CD4-positive, alpha-beta T cell treated with Interleukin-12 subunit alpha and Interleukin-12 subunit beta, for 1 hour (primary cell): ENCODE results near the gene CDC42BPB.

Source experiments
- DNase-seq: peaks from one replicate; pipeline ENCODE4 v3.0.0-alpha.2; 2020

The CDC42BPB gene

DNA sequence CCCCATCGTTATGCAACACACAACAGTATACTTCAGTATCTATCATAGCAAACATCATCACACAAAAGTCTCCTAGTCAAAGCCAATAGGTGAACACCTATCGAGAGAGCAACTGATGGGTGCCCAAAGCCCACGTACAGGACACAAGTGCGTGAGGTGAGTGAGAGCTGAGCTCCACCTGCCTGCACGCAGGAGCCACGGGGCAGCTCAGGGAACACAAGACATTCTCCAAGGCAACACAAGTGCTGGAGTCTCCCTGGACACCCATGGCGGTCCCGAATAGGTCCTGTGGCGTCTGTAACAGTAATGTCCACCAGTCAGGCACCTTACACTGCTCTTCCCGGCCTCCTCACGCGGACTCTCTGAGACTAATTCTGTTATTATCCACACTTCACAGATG lies 44.3 kb downstream of the CDC42BPB start:
- no peak for DNase-seq

DNA sequence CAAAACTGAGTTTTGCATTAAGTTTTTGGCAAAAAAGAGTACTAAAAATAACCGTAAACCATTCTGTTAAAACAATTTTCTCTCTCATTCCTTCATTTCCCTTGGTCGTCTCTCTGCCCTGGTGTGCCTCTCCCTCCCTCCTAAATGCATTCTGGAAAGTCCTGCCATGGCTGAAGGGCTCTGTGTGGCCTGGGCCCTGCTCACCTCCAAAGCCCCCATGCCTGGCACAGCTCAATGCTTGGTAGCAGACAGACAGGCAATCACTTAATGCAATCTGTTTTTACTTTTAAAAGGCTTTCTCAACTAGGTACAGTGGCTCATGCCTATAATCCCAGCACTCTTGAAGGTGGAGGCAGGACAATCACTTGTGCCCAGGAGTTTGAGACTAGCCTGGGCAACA lies 47.8 kb downstream of the CDC42BPB start:
- no peak for DNase-seq

DNA sequence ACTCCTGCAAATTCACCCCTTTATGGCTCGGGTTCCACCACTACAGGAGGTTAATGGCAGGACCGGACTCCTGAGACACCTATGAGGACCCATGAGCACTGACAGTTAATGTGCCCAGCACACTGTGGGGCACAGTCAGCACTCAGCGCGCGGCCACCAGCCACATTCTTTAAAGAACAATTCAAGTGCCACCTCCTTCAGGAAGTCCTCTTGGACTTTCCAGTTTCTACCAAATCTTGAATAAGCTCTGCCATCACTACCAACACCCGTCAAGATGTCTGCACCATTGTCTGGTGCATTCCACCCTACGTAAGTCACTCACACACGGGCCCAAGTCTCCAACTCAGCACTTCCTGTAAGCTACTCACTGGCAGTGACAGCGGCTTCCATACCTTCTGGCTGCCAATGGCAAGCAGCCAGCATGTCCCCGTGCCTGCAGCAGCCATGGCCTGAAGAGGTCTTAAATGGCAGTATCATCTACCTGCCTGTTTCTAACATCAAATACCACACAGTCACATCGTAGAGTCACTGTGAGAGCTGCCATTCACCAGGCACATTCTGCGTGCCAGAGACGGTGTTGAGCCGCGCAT lies 48.5 kb downstream of the CDC42BPB start:
- DNase-seq: no peak

DNA sequence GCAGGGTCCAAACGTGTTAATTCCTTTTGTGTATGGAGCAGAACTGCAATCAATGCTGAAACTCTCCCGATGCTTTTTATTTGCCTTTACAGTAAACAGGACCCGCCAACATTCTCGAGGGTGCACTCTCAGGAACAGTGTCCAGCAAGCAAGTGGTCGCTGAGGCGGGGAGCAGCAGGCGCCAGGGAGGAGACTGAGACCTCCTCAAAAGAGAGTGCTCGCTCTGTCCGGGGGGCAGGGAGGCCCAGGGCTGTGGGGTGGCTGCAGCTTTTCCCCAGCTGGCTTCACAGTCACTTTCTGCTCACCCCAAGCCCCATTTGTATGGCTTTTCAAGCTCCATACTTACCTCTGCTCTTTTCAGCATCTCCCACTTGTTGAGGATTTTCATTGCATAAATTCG lies 49.2 kb downstream of the CDC42BPB start:
- DNase-seq: no peak

DNA sequence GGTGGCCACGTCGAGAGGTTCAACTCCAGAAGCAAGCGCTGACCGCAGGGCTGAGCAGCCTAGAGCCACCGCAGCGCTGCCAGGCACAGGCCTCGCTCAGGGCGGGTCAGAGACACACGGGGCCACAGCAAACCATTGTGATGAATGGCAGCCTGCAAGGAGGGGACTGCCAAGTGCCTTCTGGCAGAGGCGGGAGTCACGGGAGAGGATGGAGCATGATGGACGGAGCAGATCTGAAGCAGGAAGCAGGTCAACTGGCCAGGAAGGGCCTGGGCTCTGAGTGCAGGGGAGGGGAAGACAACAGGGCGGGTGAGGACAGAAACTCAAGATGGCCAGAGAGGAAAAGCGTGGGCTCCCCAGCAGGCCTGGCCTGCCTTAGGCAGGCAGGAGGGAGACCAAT lies 49.8 kb downstream of the CDC42BPB start:
- DNase-seq: no peak

DNA sequence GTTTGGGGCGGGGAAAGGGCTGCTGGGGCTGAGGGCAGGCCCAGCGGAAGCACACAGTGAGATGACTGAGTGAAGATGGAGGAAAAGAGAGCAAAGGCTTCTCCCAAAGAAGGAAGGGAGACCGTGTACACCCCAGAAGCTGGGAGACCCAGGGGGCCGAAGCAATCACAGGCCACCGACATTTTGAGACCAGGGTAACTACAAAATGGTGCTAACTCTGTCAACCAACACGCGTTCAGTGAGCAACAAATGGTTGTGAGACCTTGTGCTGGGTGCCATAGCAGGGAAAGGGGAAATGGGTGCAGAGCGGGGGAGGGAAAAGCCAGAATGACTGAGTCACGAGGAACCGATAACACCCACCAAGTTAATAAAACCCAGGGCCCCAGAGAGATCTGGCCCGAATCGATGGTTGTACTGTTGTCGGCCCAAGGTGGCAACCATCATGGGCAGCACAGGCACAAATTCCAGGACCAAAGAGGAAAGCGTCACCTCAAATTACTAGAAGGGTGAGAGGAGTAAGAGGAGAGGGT lies 50.3 kb downstream of the CDC42BPB start:
- no peak for DNase-seq

DNA sequence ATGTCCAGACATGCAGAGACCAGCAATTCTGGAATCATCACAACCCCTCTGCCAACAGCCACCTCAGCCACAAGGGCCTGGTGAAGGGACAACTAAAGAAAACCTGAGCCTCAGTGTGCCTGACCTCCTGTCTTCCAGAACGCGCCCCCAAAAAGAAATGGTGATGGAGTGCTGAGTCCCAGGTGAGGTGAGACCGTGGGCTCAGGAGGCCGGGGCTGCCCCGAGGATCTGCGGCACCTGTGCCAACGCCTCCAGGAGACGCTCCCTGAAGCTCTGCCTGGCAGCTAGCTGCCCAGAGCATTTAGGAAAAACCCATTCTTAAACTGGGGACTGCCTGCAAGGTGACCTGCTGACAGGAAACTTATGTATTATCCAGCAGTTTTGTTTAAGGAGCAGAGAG lies 51.2 kb downstream of the CDC42BPB start:
- no peak for DNase-seq

DNA sequence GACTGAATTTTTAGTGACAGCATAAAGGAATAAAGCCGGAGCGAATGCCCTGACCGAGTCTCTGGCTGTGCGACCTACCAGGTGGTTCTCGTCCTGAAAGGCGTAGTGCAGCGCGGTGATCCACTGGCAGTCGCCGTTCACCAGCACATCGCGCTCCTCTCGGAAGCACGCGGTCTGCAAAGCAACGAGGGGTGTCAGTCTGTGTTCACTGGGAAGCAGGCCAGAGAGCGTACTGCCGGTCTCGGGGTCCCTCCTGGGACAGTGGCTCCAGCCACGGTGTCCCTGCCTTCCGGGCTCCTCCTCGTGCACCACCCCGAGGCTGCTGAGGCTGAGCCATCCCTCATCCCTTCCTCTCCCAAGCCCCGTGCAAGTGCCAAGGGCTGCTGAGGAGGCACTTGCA lies 53.5 kb downstream of the CDC42BPB start:
- no peak for DNase-seq

DNA sequence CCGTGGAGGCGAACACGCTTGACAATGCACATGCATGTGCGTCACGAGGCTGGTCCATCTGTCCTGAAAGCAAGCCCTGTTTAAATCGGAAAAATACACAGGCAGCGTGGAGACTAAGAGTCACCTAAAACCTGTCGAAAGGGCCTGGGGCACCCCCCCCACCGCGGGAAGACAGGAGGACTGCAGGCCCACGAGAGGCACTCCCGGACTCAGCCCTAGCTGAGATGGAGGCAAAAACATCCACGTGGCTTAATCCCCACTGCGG lies 54.1 kb downstream of the CDC42BPB start:
- no peak for DNase-seq

DNA sequence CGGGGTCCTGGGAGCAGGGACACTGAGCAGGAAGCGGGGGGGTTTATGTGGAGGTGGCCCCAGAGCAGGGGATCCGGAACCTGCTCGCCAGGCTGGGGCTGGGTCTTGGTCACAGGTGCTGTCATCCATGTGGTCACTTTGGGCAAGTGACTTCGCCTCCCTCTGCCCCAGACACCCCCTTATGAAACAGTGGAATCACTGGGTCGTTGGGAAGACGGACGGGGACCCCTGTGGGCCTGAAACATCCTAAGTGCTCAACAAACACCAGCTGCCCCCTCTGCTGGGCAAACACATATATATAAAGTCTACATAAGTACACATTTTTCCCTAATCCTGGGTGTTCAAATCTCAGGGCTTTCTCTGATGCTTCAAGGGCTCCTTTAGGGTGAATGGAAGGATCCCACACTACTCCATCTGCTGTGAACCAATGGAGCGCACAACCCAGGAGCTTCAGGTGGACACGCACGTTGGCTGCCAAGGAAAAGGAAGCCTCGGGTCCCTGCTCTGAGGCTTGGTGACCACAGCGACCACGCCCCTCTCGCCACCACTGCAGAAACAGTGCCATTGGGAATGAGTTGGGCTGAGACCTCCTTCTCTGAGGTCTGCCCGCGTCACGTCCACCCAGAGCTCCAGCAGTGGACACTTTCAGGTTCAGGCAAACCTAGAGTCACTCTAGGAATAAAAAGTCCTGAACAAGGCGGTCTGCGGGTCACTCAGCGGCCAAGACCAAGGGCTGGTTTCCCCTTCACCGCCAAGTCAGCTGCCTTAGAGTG lies 54.6 kb downstream of the CDC42BPB start:
- DNase-seq: no peak

DNA sequence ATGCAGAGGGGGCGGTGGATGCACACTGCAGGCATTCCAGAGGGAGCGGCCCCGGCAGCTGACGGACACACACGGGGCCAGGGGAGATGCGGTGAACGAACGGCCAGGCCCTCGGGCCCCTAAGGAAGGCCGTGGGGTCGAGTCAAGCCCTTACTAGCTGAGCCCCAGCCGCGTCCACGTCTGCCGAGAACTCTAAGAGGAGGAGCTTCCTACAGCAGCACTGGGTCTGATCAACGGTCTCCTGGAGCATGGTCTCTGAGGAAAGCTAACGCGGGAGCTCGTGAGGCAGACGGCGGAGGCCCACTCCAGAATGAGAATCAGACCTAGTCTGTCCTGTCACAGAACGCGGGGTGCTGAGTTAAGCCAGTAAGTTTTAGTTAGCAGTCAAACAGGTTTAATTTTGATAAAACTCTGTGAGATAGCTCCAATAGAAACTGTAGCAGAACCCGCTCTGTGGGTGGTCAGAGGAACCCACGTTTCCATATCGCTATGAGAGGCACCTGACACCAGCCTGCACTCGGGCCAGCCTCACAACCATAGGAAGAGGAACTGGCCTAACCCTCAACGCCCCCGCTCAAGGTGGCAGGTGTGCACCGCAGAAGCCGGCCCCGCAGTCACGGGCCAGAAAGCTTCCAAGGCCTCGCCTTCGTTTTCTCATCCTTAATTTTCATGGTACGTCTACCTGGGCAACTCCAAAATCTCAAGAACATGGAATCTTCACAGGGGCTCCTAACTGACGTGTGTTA lies 55.5 kb downstream of the CDC42BPB start:
- no peak for DNase-seq

DNA sequence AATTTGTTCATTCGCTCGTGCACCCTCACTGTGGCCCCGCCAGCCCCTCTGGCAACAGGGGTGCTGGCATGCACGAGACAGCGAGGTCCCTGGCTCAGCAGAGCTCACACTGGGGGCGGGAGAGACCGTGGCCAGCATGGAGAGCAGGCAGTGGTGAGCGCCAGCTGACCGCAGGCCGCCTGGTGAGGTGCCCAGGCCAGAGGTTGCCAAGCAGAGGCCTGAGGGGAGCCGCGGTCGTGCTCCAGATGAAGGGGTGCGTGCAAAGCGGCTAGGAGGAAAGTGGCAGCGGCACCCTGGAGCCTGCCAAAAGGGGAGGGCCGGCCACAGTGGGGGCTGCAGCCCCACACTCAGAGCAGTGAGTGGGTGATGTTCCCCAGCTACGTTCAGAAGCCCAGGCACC lies 56.1 kb downstream of the CDC42BPB start:
- DNase-seq: no peak

DNA sequence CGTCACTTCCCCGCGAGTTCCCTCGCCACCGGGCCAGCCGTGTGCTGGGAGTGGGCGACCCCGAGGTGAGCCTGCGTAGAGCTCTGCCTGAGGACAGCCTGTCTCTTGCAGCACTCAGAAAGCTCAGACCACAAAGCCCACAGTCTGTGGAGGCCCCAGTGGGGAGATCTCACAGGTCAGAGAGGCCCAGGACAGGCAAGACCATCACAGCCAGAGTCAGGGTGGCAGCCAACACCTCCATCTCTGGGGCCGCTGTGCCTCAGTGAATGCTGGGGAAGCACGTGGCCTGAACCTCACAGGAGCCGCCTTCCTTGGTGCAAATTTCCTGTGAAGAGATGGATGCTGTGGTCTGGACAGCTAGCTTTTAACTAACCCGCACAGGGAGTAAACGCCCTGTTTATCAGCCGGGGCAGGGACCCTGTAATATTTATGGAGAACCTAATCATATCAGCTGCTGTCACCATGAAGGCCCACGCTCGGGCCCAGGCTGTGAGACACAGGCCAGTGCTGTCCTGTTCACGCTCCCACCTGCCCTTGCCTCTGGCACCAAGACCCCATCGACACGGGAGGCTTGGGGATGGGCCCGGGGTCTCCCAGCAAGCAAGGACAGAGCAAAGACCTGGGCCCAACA lies 56.9 kb downstream of the CDC42BPB start:
- no peak for DNase-seq

DNA sequence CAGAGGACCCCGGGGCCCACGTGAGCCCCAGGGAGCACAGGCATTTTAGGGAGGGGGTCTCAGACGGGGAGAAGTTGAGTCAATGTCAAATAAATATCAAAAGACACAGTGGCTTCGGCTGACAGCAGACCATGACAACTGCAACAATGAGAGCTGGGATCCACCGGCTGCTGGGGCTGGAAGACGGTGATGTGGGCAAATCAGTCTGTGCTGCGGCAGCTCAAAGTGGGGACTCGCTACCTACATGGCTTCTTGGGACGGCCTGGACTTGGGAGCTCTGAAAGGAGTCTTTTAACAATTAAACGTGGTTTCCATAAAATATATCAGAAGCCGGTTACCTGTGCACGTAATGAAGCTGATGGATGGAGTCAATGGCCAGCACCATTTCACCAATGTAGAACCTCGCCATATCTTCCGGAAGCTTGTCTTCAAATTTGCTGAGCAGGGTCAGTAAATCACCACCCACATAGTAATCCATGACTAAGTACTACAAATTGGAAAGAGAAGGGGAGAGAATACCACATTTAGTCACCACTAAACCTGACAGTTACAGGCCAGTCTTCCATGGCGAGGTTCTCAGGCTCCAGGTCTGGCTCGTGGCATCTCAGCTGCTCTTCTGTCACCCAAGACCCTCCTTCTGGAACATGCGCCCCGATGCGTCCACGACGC lies 58.0 kb downstream of the CDC42BPB start:
- DNase-seq: no peak

DNA sequence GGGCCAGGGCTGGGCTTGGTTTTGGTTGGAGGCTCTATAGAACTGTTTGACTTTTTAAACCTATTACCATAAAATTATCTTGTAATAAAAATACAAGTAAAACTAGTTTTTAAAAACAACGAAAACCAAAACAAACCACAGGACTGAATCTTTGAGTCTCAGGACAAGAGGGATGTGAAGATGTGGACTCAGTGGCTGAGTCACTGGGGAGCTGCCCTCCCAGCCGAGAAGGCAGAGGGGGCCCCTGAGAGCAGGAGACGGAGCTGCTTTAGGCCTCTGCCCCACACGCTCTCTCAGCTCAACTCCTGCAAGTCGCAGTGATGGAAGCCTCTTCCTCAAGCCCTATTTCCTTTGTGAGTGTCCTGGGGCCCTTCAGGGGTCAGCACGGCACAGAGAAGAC lies 59.0 kb downstream of the CDC42BPB start:
- no peak for DNase-seq

DNA sequence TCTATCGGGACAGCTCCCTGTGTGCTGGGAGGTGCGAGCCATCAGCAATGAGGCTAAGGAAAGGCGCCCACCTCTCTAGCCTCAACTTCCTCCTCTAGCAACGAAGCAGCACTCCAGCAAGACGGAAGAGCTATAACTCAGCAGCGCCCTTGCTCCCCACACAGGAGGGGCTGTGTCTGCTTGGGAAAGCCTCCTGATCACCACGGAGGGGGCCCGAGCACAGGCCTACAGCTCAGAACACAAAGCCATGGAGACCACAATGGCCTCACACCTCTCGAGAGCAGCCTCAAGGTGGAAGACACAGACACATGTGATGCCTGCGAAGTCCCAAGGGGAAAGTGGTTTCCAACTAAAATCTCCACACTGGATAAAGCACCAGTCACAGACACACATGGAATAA lies 60.4 kb downstream of the CDC42BPB start:
- DNase-seq: no peak

DNA sequence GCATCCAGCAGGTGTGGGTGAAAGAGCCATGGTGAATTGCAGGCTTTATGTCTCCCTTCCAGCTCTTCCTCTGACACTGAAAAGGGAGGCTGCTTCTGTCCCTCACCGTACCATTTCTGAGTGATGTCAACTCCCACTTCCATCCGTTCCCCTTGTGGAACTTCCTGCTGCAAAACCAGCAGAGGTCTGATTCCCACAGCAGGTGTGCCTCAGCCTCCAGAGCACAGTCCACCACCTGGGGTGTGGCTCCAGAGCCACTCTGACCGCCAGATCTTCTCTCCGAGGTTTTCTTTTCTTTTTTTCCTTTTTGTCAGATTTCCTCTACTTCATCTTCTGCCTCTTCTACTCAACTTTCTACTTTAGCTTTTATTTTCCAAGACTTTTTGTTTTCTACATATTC lies 62.7 kb downstream of the CDC42BPB start:
- no peak for DNase-seq

DNA sequence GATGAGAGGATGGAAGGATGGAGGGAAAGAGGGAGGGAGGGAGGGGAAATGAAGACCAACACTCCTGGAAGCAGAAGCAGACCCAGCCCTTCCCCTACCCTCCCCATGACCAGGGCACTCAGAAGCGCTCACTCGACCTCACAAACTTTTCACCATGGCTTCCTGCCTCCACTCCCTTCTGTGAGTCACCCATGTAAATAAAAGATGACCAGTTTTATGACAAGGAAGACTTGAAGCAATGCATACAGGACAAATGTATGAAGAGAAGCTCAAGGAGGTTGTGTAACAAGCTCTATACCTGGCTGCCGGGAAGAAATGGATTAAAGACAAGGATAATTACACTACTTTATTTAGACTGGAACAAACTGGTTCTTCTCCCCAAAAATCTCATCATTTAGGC lies 63.8 kb downstream of the CDC42BPB start:
- DNase-seq: no peak

DNA sequence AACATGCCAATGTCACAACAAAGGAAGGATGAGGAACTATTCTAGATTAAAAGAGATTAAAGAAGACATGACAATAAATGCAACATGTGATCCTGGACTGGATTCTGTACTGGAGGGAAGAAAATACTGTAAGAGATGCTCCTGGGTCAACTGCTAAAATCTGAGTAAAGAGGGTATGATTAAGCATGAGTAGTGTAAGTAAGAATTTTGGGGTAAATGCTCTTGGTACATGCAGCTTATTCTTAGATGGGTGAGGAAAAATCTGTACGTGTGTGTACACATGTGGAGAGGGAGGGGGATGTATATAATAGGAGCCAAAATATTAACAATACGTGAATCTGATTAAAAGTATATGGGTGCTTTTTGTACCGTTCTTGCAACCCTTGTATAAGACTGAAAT lies 66.0 kb downstream of the CDC42BPB start:
- no peak for DNase-seq

DNA sequence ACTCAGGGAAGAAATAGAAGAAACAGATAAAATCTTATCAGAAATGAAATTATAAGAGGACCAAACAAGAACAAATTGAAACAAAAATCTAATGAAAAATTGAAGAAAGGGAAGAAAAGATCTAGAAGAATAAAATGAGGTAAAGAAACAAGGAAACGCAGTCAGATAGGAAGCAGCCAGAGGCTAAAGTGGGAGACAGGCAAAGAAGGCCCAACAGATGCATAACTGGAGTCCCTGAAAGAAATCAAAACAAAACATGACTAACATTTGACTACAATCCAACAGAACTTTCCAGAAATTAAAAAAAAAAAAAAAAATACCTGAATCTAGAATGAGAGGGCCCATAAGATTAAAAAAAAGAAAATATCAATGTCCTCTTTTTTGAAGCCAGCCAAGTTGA lies 69.3 kb downstream of the CDC42BPB start:
- no peak for DNase-seq

DNA sequence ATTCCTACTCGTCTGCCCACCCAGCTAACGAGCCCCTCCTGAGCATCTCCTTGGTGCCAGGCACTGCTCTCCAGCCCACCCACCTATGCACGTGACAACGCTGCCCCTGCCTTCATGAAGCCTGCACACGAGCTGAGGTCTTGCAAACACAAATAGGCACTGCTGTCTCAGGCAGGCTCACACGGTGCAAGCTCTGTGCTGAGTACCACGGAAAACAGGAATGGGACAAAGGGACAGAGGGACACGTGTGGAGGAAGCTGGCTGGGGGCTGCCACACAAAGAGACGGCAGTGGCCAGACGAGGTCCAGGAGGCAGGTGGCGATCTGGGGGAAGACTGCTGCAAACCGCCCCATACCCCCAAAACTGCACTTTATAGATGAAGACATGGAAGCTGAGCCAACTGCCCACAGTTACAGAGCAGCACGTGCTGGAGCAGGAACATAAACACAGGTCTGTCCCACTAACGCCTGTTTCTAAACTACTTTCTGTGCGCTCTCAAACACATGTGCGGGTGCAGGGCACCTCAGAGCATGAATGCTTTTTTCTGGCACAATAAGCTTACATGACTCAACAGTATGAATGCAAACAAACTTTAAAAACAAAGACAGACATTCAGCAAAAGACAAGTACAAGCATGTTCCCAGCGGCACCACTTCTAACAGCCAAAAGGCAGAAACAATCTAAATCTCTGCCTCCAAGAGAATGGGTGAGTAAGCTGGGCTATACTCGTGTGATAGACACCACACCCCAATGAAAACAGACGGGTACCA lies 70.4 kb downstream of the CDC42BPB start:
- DNase-seq: no peak

DNA sequence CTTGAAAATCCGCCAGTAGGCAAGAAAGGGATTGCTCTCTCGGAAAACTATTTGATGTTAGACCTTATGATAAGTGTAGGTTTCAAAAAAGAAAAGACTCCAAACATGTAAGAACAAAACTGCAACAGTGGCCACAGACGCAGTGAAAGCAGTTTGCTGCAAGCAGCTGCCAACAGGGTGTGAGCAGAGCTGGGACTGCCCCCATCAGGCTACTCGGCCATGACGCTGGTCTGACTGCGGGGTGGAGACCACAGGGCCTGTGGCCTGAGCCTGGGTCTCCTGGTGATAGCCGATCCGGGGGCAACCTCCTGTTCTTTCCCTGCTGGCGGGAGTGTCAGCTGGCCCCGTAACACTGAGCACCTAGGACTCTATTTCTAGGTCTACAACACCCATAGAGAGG lies 71.7 kb downstream of the CDC42BPB start:
- DNase-seq: no peak
